Glutamatergic neuron (in vitro differentiated cells): Measurements from ENCODE around the gene RABGGTA. TPM values are rescaled to one million over a fixed set of nuclear protein-coding genes. Genes with fewer than 3 reads are reported as not detected.

Source experiments
- DNase-seq: peaks from one replicate; pipeline ENCODE4 v3.0.0; 2022
- H3K27ac Mint-ChIP-seq: one replicate; pipeline ENCODE4 v1.8.0; 2020; ENCODE audit warnings: mild to moderate bottlenecking, mixed read lengths, inconsistent platforms; ENCODE audit not compliant: unreplicated experiment
- H3K27me3 Mint-ChIP-seq: one replicate; pipeline ENCODE4 v1.8.0; 2020; ENCODE audit warnings: mild to moderate bottlenecking, moderate library complexity, mixed read lengths, inconsistent platforms; ENCODE audit not compliant: unreplicated experiment
- H3K36me3 Mint-ChIP-seq: one replicate; pipeline ENCODE4 v1.8.0; 2020; ENCODE audit warnings: mild to moderate bottlenecking, mixed read lengths, inconsistent platforms; ENCODE audit not compliant: unreplicated experiment
- H3K4me1 Mint-ChIP-seq: one replicate; pipeline ENCODE4 v1.8.0; 2020; ENCODE audit warnings: mild to moderate bottlenecking, low read depth, mixed read lengths, inconsistent platforms; ENCODE audit not compliant: unreplicated experiment
- H3K4me3 Mint-ChIP-seq: one replicate; pipeline ENCODE4 v1.8.0; 2020; ENCODE audit warnings: mild to moderate bottlenecking, mixed read lengths, inconsistent platforms; ENCODE audit not compliant: unreplicated experiment
- H3K9me3 Mint-ChIP-seq: one replicate; pipeline ENCODE4 v1.8.0; 2020; ENCODE audit warnings: mild to moderate bottlenecking, moderate library complexity, mixed read lengths, inconsistent platforms; ENCODE audit not compliant: unreplicated experiment
- CTCF ChIP-seq: fragments of 200-600 bp; sonication (generic); IDR thresholded peaks from one replicate; pipeline ENCODE4 v1.5.0; 2021; ENCODE audit not compliant: partially characterized antibody, unreplicated experiment
- total RNA-seq: library from RNA; stranded (reverse); fragmentation: NEBNext Ultra II Directional; extraction: Animal tissue kit (Norgen Biotek cat#: 25700); gene quantifications from one replicate; pipeline ENCODE4 v1.2.1, GENCODE V29; 2021; ENCODE audit not compliant: unreplicated experiment

RABGGTA gene
- total RNA-seq, 1 donor from 2014 or later = 30.3 TPM

GRCh38 chr14:24311837-24312615 is 40.6 kb upstream of the RABGGTA start:
- Mint-ChIP-seq H3K9me3 (peaks cover 4% of the 10 kb centered on the region), H3K4me1 (peaks cover 2% of the 10 kb centered on the region), H3K36me3 (no peaks in the 10 kb centered on the region), H3K27ac (no peak overlapping the region), H3K27me3 (peaks cover 13% of the 10 kb centered on the region), H3K4me3 (no peak overlapping the region)
- no peak for DNase-seq
- no peak for TF ChIP-seq CTCF

- peak within 1 kb of the TSS; percentile 48 for H3K27ac Mint-ChIP-seq
- peak; percentile 82 for DNase-seq
- no peak for TF ChIP-seq CTCF
- H3K9me3 Mint-ChIP-seq = peaks cover 4% of the 10 kb centered on the region
- H3K36me3 Mint-ChIP-seq = no peaks in the 10 kb centered on the region
- peaks cover 2% of the 10 kb centered on the region for H3K4me1 Mint-ChIP-seq
- peaks cover 17% of the 10 kb centered on the region for H3K27me3 Mint-ChIP-seq
- peak within 1 kb of the TSS; percentile 73 for H3K4me3 Mint-ChIP-seq
Observed at GRCh38 chr14:24310646-24311604, 39.5 kb upstream of the RABGGTA start, which contains the start of gene LTB4R. LTB4R (plus strand) TSS chr14:24311502; CDS start chr14:24315652, 4,150 bp downstream.

- no peak for TF ChIP-seq CTCF
- DNase-seq = no peak
- peaks cover 4% of the 10 kb centered on the region for H3K9me3 Mint-ChIP-seq
- H3K36me3 Mint-ChIP-seq = no peaks in the 10 kb centered on the region
- H3K27ac Mint-ChIP-seq = peak overlapping the region; percentile 48
- H3K4me1 Mint-ChIP-seq = peaks cover 2% of the 10 kb centered on the region
- peak overlapping the region; percentile 73 for H3K4me3 Mint-ChIP-seq
- H3K27me3 Mint-ChIP-seq = peaks cover 15% of the 10 kb centered on the region
Observed at GRCh38 chr14:24310265-24310645, 38.9 kb upstream of the RABGGTA start.

GRCh38 chr14:24309538-24310264 is 38.3 kb upstream of the RABGGTA start, which contains the start of gene LTB4R2:
LTB4R2 (plus strand) TSS chr14:24310140; CDS start chr14:24310665, 525 bp downstream.
- DNase-seq = no peak
- peaks cover 2% of the 10 kb centered on the region for H3K4me1 Mint-ChIP-seq
- peaks cover 4% of the 10 kb centered on the region for H3K9me3 Mint-ChIP-seq
- no peaks in the 10 kb centered on the region for H3K36me3 Mint-ChIP-seq
- peaks cover 14% of the 10 kb centered on the region for H3K27me3 Mint-ChIP-seq
- H3K27ac Mint-ChIP-seq = peak within 1 kb of the TSS; percentile 48
- no peak for TF ChIP-seq CTCF
- peak within 1 kb of the TSS; percentile 73 for H3K4me3 Mint-ChIP-seq
